Panc1 (cell line): Measurements from ENCODE around the gene MAPK8. TPM values are rescaled to one million over a fixed set of nuclear protein-coding genes. Genes with fewer than 3 reads are reported as not detected.

Source experiments
- ATAC-seq: fragments of 200-7000 bp; cut with Tn5 transposase; 2 replicates; pipeline ENCODE4 v1.9.1; 2020; ENCODE audit warnings: mild to moderate bottlenecking, moderate library complexity
- BruUV-seq: library from RNA; stranded (reverse); fragments of 400-500 nt; replicated peaks from 2 replicates; lab custom pipeline; 2021; lab: Mats Ljungman, UMichigan
- CTCF ChIA-PET: fragments of 300-600 bp; sonication (Branson Sonifier 250); formaldehyde crosslinking; loops from one replicate; lab custom pipeline; 2022; ENCODE audit warnings: antibody characterized with exemption; lab: Charles Lee
- POLR2A ChIA-PET: fragments of 300-600 bp; sonication (Branson Sonifier 250); formaldehyde crosslinking; loops from one replicate; lab custom pipeline; 2022; ENCODE audit warnings: antibody characterized with exemption; lab: Charles Lee
- DNase-seq: peaks from one replicate; pipeline ENCODE4 v3.0.0-alpha.2; 2010; ENCODE audit warnings: low read depth, low spot score
- H3K27ac ChIP-seq: 2 replicates; pipeline ENCODE4 v1.5.1; 2011; ENCODE audit warnings: mild to moderate bottlenecking, low read length, inconsistent platforms
- H3K27me3 ChIP-seq: fragments of 200-500 bp; sonication (Bioruptor generic); 2 replicates; pipeline ENCODE4 v1.6.0; 2014; ENCODE audit warnings: low read length, inconsistent platforms; ENCODE audit not compliant: control insufficient read depth, insufficient read depth
- H3K36me3 ChIP-seq: fragments of 200-500 bp; sonication (Bioruptor generic); 2 replicates; pipeline ENCODE4 v1.5.1; 2014; ENCODE audit warnings: inconsistent platforms, mild to moderate bottlenecking, low read length, moderate library complexity; ENCODE audit not compliant: control insufficient read depth, insufficient read depth
- H3K4me1 ChIP-seq: 2 replicates; pipeline ENCODE4 v1.5.1; 2011; ENCODE audit warnings: inconsistent platforms, mild to moderate bottlenecking, low read length, moderate library complexity; ENCODE audit not compliant: control insufficient read depth, insufficient read depth
- H3K4me3 ChIP-seq, 2 experiments: 2 replicates each; pipeline ENCODE4 v1.5.1; 2011 to 2012; ENCODE audit warnings: low read depth in 2 of 2, low read length in 2 of 2, mild to moderate bottlenecking in 2 of 2, inconsistent platforms in 1 of 2, moderate library complexity in 1 of 2
- H3K9me3 ChIP-seq: fragments of 200-500 bp; sonication (Bioruptor generic); 2 replicates; pipeline ENCODE4 v1.5.1; 2014; ENCODE audit warnings: low read depth, mild to moderate bottlenecking, inconsistent platforms, low read length, moderate library complexity; ENCODE audit not compliant: control insufficient read depth, insufficient read depth
- CTCF ChIP-seq: fragments of 450-650 bp; IDR thresholded peaks from 2 replicates; pipeline ENCODE4 v1.5.1; 2017; ENCODE audit warnings: mild to moderate bottlenecking
- POLR2AphosphoS5 ChIP-seq: IDR thresholded peaks from 2 replicates; pipeline ENCODE4 v1.6.1; 2012; ENCODE audit warnings: mild to moderate bottlenecking, low read depth, low read length, moderate library complexity
- REST ChIP-seq, 2 experiments: IDR thresholded peaks; 2 replicates each; pipeline ENCODE4 v1.6.1; 2011 to 2012; ENCODE audit warnings: low read depth in 2 of 2, control low read depth in 1 of 2, low read length in 1 of 2, mild to moderate bottlenecking in 1 of 2, moderate library complexity in 1 of 2; ENCODE audit not compliant: insufficient read depth in 1 of 2
- SIN3A ChIP-seq: IDR thresholded peaks from 2 replicates; pipeline ENCODE4 v1.6.1; 2012; ENCODE audit warnings: low read depth, mild to moderate bottlenecking, low read length, moderate library complexity, borderline replicate concordance; ENCODE audit not compliant: insufficient read depth
- TCF7L2 ChIP-seq: IDR thresholded peaks from 2 replicates; pipeline ENCODE4 v1.6.1; 2011; ENCODE audit warnings: mild to moderate bottlenecking, low read depth, low read length, inconsistent platforms
- in situ Hi-C: cut with HindIII; loops from 2 replicates; pipeline ENCODE4 v1.10.0; 2016; ENCODE audit warnings: low sequenced_read_pairs, low pct_unique_long_range_greater_than_20kb
- intact Hi-C: fragments of 100-400 bp; cut with micrococcal nuclease; formaldehyde crosslinking; loops from one replicate; pipeline ENCODE4 v1.10.0; 2022; ENCODE audit not compliant: unreplicated experiment
- total RNA-seq: library from RNA; stranded (reverse); gene quantifications from one replicate; pipeline ENCODE4 v1.2.1, GENCODE V29; 2021; ENCODE audit not compliant: unreplicated experiment

The MAPK8 gene
- total RNA-seq, 1 experiment from 2014 or later = 66.6 TPM

GRCh38 chr10:48451969-48452878 is 145.7 kb downstream of the MAPK8 start:
- ATAC-seq (no peak), DNase-seq (no peak)
- Histone ChIP-seq H3K27me3 (no peaks in the 10 kb centered on the region), H3K27ac (no peak overlapping the region), H3K4me1 (no peaks in the 10 kb centered on the region; the same call in 1 of the 2 replicates), H3K9me3 (no peaks in the 10 kb centered on the region), H3K36me3 (no peaks in the 10 kb centered on the region), H3K4me3 (no peak overlapping the region)
- in situ Hi-C loops = no loop called here
- POLR2A ChIA-PET = no interaction called here
- CTCF ChIA-PET = no interaction called here
- intact Hi-C loops = no loop called here
- TF ChIP-seq TCF7L2 = no peak
- no peak for TF ChIP-seq SIN3A
- TF ChIP-seq CTCF = no peak
- no peak for TF ChIP-seq REST (IDR thresholded peaks at IDR 0.05; ENCODE audit: insufficient read depth in 1 of 2, low read depth in 2 of 2, low read length in 1 of 2)
- no peak for TF ChIP-seq POLR2AphosphoS5
- no TSS peak for BruUV-seq

- ATAC-seq = no peak
- POLR2A ChIA-PET = no interaction called here
These were observed 146.5 kb downstream of the MAPK8 start for GRCh38 chr10:48452879-48453412.

More at GRCh38 chr10:48452879-48453412, 146.5 kb downstream of the MAPK8 start:
- intact Hi-C loops (no loop called here), in situ Hi-C loops (no loop called here)
- no TSS peak for BruUV-seq
- no peak overlapping the region for H3K27ac ChIP-seq
- no peaks in the 10 kb centered on the region for H3K27me3 ChIP-seq
- H3K4me3 ChIP-seq = no peak overlapping the region
- H3K4me1 ChIP-seq = no peaks in the 10 kb centered on the region; the same call in 1 of the 2 replicates
- DNase-seq = no peak
- TF ChIP-seq CTCF = no peak
- TF ChIP-seq POLR2AphosphoS5 = no peak
- TF ChIP-seq TCF7L2 = no peak
- CTCF ChIA-PET = no interaction called here
- H3K9me3 ChIP-seq = no peaks in the 10 kb centered on the region
- no peaks in the 10 kb centered on the region for H3K36me3 ChIP-seq
